HG03442 (cell line): ENCODE data around the gene CUL9.
A peak's percentile ranks its signal among the peaks of the same experiment; 100 is the strongest.

ENCODE experiments used
- ATAC-seq: cut with Tn5 transposase; IDR thresholded peaks from one replicate; pipeline ENCODE4 v1.9.1; 2021; ENCODE audit warnings: mild to moderate bottlenecking, moderate library complexity; ENCODE audit not compliant: unreplicated experiment

Gene CUL9

DNA sequence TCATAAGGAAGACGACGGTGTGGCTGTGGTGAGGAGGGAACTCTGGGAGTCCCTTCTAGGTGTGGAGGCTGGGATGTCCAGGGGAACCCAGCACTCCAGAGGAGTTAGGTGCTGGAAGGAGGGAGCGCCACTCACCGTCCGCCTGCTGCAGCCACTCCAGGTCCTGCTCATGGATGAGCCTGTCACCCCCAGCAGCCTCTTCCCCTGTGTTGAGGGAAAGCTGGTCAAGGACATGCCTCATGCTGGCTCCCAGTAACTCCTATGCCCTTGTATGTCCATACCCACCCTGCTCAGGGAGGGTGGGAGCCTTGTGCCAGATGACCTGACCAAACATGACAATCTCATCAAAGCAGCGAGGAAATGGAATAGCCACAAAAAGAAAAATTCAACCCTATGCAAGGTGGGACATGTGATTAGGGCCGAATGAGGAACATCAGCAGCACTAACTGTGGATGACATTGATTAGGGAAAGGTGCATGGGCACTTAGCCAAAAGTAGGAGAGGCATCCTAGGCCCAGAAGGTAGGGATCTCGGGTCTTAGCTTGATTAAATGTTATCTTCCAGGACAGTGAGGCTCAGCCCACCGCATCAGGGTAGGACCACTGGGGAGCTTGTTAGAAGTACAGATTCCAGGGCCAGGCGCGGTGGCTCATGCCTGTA is 44.3 kb downstream of the CUL9 start:
- no peak for ATAC-seq

- ATAC-seq: peak; percentile 70
These were observed 47.2 kb downstream of the CUL9 start, which contains the start of gene DNPH1 for GRCh38 chr6:43228951-43229802. TSS of gene DNPH1 (minus strand) at chr6:43229481. CDS start at chr6:43229456, 25 bp downstream.

DNA sequence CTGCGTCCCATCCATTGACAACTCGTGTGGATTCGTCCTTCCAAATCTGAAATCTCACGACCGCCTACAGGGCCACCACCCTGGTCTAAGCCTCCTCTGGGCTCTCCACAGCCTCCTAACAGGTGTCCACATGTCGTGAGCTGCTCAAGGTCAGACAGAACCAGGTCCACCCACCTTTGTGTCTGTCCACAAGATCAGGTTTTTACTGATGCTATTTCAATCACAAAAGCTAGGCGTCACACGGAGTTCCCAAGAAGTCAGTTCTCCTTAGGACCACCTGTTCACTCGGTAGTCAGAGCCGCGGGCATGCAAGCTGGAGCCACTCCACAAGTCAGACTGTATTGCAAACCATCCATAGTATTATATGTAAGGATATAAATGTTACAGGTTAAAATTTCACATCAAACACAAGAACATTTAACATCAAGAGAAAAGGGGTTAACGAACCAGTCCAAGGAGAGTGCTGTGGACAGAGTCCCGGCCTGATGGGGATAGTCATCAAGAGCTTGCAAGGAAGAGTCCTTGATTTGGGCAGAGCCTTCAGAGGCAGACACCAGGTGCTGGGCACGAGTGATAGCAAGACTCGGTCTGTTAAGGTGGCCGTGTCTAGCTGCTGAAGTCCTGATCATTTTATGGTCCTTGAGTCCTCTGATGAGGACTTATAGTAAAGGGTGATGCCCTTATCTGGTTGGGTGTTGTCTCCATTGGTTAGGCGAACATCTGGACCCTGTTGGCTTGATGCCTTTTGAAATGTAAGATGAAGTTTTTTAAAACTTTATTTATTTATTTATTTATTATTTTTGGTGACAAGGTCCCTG is 48.0 kb downstream of the CUL9 start:
- no peak for ATAC-seq

DNA sequence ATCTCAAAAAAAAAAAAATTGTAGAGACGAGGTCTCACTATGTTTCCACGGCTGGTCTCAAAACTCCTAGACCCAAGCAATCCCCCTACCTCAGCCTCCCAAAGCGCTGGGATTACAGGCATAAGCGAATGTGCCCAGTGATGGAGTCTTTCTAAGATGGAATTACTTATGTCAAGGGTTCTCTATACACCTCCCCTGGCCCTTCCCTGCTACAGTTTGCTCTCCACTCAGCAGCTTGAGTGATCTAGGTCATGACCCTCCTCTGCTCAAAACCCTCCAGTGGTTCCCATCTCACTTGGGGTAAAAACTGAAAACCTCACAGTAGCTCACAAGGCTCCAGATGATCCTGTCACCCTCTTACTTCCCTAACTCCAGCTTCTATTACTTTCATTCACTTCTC is 49.1 kb downstream of the CUL9 start:
- ATAC-seq: no peak

DNA sequence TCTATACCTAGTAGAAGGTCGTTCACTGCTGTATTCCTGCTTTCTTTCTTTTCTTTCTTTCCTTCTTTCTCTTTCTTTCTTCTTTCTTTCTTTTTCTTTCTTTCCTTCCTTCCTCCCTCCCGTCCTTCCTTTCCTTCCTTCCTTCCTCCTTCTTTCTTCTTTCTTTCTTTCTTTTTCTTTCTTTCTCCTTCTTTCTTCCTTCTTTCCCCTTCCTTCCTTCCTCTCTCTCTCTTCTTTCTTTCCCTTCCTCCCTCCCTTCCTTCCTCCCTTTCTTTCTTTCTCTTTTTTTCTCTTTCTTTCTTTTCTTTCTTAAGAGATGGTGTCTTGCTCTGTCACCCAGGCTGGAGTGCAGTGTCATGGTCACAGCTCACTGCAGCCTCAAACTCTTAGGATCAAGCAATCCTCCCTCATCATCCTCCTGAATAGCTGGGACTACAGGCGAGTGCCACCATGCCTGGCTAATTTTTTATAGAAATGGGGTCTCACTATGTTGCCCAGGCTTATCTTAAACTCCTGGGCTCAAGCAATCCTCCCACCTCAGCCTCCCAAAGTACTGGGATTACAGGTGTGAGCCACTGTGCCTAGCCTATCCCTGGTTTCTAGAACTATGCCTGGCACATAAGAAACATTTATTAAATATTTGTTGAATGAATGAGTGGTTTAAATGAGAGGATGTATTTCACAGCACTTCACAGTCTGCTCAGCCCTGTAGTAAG is 49.9 kb downstream of the CUL9 start:
- no peak for ATAC-seq

GRCh38 chr6:43235841-43236240 is 53.8 kb downstream of the CUL9 start:
- no peak for ATAC-seq

GRCh38 chr6:43239054-43239453 is 57.1 kb downstream of the CUL9 start:
- no peak for ATAC-seq

DNA sequence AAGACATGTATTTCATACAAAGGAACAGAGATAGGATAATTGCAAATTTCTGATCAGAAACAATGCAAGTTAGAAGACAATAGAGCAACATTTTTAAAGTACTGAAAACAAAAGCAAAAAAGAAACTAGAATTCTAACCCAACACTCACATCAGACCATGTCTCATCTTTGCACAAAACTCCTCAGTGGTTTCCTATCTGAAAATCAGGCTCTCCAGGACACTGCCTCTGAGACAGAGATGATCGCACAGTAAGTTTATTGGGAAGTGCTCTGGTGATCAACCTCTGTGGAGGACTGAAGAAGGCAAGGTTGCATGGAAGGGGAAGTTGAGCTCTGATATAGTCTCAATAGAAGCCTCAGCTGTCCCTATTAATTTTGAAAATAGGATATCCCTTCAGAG is 59.0 kb downstream of the CUL9 start:
- no peak for ATAC-seq

DNA sequence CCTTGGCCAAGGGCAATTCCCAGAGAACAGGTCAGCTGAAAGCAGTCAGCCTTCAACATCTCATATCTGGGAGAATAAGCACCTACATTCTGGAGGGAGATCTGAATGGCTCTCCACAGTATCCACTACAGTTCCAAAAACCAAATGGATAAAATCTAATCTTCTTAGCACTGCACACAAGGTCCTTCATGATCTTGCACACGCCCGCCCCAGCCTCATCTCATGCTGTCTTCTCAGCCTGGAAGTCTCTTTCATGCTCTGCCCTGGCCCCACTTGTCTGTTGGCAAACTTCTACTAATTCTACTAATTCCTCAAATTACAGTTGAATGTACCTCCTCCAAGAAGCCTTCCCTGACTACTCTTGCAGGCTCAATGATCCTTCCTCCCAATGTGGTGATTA is 59.5 kb downstream of the CUL9 start:
- no peak for ATAC-seq

DNA sequence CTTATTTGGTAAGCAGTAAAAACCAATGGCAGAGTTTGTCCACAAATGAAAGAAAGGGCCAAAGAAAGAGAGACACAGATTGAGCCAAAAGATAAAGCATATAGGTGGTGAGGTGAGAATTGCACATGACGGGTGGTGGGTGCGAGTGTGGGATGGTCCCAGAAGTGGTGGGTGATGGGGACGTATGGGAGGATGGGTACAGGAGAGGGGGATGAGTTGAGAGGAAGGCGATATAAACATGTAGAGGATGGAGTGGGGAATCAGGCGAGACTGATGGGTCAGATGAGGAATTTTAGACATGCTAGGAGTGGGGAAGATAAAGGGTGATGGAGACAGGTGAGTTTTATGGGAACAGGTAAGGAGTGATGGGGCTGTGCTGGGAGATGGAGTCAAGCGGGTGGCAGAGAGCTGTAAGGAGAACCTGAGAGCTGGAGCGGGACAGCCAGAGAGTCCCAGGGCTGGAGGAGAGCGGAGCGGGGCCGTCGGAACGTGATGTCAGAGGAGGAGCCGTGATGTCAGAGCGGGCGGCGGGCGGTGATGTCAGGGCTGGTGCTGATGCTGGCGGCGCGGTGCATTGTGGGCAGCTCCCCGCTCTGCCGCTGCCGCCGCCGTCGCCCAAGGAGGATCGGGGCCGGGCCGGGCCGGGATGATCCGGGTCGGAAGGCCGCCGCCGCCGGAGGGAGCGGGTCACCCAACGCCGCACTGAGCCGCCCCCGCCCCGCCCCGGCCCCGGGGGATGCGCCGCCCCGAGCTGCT is 61.1 kb downstream of the CUL9 start, which contains the start of gene TTBK1:
TTBK1 (plus strand) TSS at position 574 of the 756 bp plus-strand sequence. CDS start 3,180 bp downstream, outside the sequence.
- ATAC-seq: no peak

DNA sequence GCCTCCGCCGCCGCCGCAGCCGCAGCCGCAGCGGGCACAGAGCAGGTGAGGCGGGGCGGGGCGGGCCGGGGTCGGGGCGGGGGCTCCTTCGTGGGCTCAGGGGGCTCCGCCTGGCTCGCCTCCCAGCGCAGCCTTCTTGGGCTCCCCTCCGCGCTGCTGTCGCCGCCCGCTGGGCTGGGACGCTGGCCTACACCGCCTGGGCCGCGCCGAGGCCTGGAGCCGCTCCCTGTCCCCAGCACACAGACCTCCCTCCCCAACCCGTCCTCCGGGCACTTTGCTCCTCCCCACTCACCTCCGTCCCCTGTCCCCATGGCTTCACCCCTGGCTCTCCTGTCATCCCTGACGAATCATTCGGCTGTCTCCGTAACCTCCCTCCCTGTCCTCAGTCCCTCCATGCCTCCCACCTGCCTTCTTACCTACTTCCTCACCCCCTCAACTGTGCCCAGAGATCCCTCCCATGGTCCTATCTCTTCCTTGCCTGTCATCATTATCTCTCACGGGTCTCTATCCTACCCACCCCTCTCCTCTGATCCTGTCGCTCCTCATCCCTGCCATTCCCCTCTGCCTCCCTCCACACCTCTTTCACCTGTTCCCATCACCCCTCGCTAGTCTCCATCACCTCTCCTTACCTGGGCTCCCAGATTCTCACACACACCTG is 61.8 kb downstream of the CUL9 start:
- no peak for ATAC-seq

GRCh38 chr6:43246301-43247113 is 64.5 kb downstream of the CUL9 start:
- ATAC-seq: peak; percentile 24

DNA sequence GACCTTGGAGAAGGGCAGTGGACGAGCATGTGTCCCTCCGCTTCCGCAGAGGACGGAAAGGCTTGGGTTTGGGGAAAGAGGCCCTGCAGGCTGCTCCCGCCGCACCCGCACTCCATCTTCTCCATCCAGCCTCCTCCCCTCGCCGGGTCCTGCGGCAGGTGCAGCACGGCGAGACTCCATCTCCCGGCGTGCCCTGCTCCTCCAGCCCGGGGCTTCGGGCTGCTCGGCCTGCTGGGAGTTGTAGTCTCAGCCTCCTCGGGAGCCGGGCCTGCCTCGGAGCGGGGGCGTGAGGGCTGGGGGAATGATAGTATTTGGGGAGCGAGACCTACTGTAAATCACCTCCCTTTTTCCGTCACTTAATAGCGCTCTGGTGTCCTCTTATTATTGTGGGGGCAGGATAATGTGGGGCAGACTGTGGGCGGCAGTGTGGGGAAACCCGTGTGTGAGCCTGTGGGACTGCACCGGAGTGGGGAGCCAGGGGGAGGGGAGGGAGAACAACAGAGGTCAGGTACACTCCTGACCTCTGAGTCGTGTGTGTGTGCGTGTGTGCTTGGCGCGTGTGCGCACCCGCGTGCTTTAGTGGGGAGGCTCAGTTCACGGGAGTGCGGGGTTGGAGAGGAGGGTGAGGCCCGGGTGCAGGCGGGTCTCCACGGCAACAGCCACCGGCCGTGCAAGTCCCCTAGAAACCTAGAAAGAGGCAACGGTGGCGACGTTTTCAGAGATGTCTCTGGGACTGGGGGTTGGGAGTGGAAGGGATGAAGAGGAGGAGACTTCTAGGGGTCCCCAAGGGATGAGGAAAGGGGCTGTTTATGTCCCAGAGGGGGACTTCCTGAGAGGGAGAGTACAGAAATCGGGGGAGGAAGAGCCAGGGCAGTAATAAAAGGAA is 65.4 kb downstream of the CUL9 start:
- peak; percentile 85 for ATAC-seq

- ATAC-seq: no peak
These were observed 66.1 kb downstream of the CUL9 start for GRCh38 chr6:43248101-43248500.

DNA sequence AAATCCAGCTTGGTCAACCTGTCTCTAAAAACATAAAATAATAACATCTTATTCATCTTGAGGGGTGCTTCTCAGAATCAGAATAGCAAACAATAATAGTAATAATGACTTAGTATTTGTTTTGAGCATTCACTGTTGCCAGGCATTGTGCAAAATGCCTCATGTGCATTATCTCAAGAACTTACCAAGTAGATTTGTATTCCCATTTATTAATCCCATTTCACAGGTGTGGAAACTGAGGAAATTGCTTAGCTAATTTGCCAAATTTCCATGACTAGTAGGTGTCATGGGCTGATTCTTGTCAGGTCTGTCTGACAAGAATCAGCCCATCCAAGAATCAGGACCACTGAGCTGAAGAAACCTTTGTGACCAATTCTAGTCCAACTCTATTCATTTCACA is 66.8 kb downstream of the CUL9 start:
- ATAC-seq: no peak

GRCh38 chr6:43250992-43251373 is 69.0 kb downstream of the CUL9 start:
- peak; percentile 37 for ATAC-seq

- ATAC-seq: no peak
These were observed 71.4 kb downstream of the CUL9 start for GRCh38 chr6:43253401-43253800.
